ENCODE results near the gene NCOA1.
"Not testable (repeated sequence)": the region's sequence is repeated elsewhere in the genome, so short reads cannot be mapped to it uniquely, and the experiment has no call there.

Gene NCOA1

DNA sequence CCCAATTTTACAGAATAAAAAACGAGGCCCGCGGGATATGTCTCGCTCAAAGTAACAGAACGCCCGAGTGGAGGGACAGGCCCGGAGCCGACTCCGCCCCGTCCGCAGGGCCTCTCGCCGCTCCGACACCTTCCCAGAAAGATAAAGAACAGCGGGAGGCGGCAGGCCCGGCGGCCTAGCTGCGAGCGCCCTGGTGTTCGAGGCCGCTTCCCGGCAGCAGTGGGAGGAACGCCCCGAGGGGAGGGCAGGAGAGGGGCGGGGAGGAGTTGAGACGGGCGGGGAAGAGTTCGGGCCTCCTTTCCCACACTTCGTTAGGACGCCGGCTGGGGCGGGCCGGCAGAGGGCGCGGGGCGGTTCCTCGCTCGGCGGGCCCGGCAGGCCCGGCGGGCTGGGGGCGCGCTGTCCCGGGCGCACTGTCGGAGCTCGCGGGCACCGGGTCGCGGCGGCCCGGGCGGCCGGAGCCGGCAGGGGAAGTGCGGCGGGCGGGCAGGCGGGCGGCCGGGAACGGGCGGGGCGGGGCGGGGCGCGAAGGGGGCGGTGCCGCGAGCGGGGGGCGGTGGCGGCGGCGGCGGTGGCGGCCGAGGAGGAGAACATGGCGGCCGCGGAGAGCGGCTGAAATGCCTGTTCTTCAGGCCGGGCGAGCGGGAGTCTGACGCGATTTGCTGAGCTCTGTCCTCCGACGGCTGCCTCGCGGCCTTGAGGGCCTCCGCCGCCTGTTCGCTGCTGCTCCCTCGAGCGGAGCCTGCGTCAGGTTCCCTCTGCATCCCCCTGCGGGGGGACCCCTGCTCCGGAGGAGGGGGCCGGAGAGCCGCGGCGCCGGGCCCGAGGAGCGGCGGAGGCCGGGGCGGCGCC, at the start of gene NCOA1:
Gene NCOA1, plus strand, starts transcription at position 565 of the 852 bp plus-strand sequence. CDS start 167,424 bp downstream, outside the sequence.
- DNase-seq = peak; percentile 62

DNA sequence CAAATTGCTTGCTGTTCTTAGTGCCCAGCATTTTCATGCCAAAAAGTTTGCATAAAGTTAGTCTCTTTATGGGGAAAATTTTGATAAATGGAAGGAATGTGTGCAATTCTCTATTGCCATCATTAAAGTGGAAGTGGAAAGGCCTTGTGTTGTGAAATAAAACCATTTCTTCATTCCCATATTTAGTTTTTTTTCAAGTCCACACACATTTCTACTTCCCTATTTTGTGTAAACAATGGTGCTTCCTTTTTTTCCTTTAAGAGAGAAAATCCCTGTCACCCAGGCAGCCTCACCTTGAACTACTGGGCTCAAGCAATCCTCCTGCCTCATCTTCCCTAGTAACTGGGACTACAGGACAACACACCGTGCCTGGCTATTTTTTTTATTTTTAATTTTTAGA, 42.3 kb upstream of the NCOA1 start:
- no peak for DNase-seq

DNA sequence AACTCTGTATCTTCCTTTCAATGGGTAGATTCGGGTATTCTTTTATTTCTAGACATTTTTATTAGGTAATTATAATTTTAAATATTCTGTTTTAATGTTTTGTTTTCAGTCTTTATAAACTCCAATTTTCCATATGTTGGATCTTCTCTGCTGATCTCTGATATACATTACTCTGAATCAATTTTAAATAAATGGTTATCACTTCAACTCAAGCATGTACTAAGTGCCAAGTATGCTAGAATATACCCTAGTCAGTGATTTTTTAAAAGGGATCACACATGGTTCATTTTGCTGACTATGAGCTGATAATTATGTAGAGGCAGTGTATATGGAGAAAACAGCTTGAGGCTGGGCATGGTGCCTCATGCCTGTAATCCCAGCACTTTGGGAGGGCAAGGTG, 41.7 kb upstream of the NCOA1 start:
- no peak for DNase-seq

DNA sequence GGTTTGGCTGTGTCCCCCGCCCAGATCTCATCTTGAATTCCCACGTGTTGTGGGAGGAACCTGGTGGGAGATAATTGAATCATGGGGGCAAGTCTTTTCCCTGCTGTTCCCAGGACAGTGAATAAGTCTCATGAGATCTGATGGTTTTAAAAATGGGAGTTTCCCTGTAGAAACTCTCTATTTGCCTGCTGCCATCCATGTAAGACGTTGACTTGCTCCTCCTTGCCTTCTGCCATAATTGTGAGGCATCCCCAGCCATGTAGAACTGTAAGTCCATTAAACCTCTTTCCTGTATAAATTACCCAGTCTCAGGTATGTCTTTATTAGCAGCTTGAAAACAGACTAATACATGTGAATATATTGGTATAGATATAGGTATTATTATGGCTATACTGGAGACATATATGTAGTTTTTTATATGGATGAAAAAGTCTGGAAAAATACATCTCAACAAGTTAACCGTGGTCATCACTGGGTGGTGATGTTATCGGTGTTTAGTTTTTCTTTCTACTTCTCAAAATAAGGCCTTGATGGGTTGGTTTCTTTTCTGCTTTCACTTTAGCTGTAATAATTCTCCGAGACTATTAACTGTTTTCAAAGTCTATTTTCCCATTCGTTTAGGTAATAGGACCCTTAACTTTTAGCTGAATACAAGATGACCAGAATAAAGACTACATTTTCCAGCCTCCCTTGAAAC, 39.1 kb upstream of the NCOA1 start:
- no peak for DNase-seq

DNA sequence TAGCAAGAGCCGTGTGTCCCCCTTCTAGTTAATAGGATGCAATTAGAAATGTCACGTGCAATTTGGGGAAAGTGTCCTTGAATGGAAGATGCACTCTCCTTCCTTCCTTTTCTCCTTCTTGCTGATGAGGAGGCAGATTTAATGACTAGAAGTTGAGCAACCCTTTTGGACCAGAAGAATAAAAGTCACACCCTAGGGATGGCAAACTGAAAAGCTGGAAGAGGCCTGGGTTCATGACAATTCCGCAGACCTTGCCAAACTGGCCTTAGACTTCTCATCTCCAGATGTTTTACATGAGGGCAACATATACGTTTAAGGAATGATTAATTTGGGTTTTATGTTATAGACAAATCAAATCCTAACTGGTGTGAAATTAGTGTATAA, 38.6 kb upstream of the NCOA1 start:
- no peak for DNase-seq

DNA sequence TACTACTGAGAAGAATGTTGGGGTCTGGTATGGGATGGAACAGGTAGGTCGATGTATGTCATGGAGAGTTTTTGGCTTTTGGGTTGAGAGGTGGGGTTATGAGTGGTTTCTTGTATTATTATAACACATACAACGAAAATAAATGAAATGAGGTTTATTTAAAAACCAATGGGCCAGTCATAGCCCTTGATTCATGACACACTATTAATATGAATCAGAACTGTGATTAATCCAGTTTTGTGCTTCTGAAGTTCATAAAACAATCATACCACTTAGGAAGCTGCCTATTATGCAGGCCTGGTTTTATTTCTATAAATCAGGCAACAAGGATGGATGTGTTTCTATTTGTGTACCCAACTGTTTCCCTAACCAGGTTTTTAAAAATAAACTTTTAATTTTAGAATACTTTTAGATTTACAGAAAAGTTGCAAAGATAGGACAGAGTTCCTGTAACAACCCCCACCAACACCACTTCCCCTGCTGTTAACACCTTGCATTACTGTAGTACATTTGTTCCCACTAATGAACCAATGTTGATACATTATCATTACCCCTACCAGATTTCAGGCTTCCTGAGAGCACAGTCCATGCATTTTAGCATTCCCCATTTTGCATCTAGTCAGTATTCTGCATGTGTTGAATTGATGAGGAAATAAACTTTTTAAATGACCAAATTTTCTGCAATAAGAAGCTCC, 37.5 kb upstream of the NCOA1 start:
- DNase-seq = no peak

DNA sequence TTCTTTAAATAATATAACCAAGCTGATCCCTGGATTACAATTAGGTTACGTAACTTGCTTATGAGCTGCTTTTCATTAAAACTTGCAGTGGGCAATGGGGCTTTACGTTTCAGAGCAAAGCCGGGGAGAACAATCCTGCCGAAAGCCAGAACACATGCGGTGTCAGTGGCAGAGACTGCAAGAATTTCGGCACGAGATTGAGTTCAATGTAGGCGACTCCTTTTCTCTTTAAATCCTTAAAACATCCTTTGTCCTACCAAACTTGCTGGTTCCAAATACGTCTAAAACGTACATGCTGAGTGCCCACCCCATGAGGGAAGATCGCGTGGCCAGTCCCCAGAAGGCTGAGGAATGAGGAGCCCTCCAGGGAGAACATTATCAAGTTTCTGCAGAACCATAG, 36.8 kb upstream of the NCOA1 start:
- no peak for DNase-seq

DNA sequence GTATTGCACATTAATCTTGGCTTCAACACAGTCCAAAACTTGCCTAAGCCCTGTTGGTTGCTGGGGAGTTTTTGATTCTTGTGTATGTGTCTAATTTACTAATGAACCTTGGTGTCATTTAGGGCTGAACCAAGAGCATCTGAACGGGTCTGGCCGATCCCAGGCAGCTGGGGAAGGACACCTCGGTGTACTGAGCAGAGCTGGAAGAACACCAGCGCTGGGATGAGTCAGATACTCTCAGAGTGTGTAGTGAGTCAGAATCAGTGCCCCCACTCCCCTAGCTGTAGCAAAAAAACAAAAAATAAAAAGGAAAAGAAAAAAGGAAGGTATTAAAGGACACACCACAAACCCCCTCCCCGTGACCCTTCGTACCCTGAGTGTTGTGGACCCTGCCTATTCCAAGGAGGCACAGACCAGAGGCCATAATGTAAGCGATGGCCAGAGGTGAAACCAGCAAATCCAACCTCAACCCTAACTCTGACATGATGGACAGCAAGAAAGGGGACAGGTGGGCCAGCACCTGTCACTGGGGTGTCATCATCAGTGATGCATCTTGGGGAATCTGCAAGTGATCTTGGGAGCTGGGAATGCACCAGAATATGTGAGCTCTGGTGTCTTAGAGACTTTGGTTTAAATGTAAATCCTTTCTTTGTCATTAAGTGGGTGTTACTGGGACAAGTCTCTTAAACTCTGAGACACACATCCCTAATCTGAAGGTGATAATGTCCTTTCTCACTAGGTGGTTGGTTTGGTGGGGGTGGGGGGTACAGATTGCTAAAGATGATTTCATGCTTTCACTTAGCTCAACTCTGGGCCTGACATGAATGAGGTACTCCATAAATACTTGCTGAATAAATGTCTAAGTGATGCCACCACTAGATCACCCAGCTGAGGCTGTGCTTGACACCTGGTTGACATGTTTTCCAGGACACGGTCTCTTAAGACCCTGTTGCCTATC, 34.2 kb upstream of the NCOA1 start:
- no peak for DNase-seq

DNA sequence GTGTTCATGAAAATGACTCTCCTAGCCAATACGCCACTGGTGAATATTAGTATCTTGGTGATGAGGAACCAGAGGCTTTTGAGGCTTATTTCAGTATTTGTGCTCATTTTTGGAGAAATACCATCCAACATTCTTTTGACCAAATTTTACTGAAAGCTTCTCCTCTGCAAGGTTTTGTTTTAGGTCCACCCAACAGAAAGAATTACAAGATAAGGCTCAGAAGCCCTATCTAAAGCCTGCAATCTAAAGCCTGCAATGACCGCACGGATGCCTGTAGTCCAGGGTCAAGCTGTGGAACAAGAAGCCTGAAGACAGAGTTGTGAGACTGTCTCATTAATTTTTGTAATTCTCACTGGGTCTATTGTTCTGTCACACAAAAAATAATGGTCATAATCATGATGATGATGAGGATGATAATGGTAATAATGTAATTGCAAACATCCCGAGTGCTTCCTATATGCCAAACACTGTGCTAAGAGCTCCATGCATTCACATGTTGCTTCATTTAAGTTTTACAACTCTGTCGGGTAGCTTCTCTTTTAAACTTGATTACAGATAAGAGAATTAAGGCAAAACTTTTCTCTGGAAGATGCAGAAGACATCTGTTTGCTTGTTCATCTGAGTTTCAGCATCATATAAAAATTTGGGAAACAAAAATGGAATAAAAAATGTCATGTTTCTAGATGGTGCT, 33.2 kb upstream of the NCOA1 start:
- no peak for DNase-seq

DNA sequence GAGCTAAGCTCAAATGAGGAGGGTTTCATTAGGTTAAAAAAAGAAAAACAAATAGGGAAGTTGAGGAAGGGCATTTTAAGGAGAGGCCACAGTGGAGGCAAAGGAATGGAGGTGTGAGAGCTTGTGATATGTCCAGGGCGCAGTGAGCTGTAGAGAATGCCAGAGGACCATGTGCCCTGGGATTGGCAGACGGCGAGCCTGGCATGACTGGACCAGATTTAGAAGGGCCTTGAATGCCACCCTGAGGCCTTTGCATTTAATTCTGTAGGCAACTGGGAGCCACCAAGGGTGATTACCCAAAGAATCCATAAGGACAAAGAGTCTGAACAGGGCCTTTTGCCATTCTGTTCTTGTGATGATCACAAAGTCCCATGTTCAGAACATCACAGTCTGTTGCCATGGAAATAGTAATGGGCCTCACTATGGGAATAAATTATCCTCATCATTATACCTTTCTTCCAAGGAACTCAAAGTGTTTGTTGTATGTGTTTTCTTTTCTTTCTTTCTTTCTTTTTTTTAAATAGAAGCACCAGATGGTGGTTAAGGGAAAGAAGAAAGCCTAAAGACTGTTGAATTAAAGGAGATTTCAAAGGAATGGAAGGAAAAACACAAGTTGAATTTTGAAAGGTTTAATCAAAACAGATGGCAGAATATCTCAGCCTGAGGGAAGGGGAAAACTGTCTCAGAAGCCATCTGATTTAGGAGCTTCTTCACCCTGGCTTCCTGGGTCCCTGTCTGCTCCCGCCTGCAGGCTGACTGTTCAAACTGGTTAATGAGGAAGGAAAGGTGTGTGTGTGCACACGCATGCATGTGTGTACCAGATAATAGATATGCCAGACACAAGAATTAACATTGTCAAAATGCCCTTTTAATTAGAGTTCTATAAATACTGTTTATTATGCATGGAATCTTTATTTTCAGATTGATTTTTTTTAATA, 31.6 kb upstream of the NCOA1 start:
- no peak for DNase-seq

DNA sequence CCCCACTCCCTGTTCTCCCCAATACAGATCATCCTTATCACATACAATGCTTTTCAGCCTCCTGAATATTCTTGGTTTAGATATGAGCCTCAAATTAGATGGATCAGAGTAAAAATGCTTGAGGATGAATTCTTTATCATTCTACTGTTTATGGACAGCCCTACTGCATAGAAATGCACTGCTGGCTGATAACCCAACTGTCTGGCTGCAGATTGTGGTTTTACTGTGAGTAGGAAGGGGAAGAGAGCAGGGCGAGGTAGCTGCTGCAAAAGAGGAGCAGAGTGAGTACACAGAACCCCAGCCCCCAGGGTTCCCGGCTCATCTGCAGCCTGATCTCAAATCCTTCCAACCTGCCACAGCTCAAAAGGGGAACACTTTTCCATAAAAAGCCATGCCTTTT, 29.4 kb upstream of the NCOA1 start:
- DNase-seq = no peak

DNA sequence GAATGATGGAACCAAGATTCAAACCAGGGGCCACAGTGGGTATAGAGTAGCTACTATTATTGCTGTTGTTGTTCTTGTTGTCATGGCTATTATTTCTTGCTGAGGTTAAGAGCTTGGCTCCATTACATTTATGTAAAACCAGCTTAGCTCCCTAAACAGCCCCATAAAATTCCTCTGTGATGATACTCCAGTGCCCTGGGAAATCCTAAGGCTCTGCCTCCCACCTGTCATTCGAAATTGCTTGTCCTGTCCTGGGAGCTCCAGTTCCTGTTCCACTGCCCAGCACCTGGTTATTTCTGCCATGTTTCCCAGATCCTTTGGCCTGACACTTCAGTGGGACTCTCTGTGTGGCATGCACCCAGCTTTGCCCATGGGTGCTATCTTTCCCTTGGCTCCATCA, 27.8 kb upstream of the NCOA1 start:
- DNase-seq = no peak

DNA sequence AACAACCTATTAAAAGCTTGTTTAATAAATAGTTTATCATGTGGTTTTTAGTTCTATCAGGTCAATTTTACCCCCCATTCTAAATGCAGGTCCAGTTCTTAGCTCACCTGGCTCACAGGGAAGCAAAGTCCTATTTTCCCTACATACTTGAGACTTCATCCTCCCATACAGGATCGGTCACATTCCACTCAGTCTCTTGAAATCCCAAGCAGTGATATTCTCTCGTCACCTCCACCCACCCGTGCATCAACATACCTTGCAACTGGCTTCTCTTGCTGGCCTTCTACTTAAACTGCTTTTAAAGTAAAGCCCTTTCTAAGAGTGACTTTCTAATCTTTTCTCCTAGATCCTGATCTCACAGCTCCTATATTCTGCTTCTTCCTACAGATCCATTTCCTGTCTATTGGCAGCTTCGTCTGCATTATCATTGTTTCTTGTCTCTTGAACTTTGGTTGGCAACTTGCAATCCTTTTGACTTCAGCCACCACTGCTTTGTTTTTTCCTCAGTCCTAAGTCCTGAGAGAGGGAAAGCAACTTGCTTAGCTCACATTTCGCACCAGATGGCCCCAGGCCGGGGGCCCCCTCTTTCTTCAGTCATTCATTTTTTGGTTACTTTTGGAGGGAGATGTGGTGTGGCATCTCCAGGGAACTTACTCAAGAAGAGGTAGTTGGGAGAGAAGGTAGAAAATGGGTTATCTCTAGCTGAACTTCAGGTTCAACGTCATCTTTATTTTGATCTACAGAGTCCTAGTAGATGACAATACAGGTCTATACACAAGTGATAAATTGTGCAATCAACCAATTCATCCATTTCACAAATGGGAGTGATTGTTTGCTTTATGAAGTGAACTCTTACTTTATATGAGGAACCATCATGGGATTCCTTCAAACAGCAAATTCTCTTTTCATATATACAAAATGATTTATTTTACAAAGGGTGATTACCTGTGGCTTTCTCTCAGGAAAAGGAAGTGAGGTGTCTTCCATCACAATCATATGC, 23.9 kb upstream of the NCOA1 start:
- no peak for DNase-seq

DNA sequence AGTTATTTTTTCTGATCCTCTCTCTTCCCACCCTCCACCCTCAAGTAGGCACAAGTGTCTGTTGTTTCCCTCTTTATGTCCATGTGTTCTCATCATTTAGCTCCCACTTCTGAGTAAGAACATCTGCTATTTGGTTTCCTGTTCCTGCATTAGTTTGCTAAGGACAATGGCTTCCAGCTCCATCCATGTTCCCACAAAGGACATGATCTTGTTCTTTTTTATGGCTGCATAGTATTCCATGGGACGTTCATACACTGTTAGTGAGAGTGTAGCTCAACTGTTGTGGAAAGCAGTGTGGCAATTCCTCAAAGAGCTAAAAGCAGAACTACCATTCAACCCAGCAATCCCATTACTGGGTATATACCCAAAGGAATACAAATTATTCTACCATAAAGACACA, 22.6 kb upstream of the NCOA1 start:
- DNase-seq = not testable (repeated sequence)

DNA sequence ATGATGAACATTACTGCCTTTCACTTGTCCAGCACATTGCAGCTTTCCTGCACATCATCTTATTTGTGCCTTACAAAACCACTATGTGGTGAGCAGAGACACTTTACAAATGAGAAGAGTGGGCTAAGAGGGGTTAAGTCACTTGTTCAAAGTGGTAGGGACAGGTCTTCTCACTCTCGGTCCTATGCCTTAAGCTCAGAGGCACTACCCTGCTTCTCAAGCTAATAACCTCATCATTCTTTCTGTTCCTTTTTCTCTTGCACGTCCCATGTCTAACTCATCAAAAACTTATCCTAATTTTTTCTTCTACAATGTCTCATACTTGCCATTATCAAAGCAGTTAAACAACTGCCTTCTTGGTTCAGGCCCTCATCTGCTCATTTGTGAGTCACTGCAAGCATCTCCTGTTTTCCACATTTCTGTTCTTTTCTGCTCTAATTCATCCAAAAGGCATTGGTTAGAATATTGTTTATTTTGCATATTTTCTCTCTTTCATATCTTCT, 21.9 kb upstream of the NCOA1 start:
- DNase-seq = no peak

DNA sequence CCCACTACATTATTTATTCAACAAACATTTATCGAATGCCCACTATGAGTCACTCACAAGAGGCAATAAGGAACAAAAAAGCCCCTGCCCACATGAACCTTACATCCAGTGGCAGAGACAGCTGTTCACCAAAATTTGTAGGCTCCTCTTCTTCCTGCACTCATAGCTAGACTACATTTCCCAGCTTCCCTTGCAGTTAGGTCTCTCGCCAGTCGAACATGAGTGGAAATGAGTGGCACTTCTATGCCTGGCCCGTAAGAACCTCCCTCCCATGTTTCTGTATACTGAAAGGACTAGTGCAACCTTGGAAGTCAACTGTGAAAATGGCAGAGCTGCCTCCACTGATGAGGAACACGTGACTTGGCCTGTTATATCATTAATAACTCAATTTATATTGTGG, 19.4 kb upstream of the NCOA1 start:
- no peak for DNase-seq

DNA sequence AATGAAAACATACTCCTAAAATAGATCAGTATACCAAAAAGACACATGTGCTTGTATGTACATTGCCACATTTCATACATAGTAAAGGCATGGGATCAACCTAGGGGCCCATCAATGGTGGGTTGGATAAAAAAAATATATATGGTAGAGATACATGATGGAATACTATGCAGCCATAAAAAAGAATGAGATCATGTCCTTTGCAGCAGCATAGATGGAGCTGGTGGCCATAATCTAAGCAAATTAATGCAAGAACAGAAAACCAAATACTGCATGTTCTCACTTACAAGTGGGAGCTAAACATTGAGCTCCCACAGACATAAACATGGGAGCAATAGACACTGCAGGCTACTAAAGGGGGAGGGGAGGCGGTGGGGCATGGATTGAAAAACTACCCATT, 18.6 kb upstream of the NCOA1 start:
- DNase-seq = no peak

DNA sequence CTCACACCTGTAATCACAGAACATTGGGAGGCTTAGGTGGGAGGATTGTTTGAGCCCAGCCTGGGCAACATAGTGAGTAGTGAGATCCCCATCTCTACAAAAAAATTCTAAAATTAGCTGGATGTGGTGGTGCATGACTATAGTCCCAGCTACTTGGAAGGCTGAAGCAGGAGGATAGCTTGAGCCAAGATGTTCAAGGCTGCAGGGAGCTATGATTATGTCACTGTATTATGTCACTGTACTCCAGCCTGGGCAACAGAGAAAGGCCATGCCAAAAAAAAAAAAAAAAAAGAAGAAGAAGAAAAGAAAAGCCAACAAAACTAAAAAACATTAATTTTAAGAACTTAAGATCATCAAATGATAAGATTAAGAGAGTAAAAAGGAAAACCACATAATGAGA, 17.4 kb upstream of the NCOA1 start:
- DNase-seq = no peak

DNA sequence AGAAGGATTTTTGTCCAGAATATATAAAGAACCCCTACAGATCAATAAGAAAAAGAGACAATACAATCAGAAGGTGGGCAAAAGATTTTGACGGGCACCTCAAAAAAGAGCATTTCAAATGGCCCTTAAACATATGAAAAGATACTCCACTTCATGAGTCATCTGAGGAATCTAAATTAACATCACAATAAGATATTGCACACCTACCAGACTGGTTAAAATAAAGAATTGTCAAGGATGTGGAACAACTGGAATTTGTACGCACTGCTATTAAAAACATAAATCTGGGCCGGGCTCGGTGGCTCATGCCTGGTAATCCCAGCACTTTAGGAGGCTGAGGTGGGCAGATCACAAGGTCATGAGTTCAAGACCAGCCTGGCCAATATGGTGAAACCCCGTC, 17.0 kb upstream of the NCOA1 start:
- DNase-seq = no peak

All from NCI-H2081 treated with DMSO at 0.1 percent for 48 hours (cell line).